Measurements from ENCODE around the gene SCFD2. TPM values are rescaled to one million over a fixed set of nuclear protein-coding genes. Genes with fewer than 3 reads are reported as not detected.

SCFD2 gene
- total and polyA plus RNA-seq, 2 of the 8 experiments (the other 6 are each of a cell fraction or from before 2014, with no cell fraction given) = 6.2 to 10.2 TPM

DNA sequence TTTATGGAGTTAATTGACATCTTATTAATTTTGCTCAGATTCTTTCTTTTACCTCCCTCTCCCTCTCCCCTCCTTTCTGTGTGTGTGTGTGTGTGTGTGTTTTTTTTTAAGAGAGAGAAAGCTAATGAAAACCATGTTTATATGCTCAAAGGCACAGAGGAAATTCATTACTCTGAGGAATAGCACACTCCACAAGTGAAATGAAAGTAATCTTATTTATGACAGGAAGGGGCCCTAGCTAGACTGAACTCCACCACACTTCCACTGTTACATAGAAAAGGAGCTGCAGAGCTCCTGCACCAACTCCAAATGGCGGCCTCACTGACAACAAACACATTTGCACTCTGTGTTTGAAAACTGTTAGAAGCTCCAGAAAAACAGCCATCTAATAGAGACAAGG lies 353.1 kb downstream of the SCFD2 start (continued):
- TF ChIP-seq, protein P1, sequence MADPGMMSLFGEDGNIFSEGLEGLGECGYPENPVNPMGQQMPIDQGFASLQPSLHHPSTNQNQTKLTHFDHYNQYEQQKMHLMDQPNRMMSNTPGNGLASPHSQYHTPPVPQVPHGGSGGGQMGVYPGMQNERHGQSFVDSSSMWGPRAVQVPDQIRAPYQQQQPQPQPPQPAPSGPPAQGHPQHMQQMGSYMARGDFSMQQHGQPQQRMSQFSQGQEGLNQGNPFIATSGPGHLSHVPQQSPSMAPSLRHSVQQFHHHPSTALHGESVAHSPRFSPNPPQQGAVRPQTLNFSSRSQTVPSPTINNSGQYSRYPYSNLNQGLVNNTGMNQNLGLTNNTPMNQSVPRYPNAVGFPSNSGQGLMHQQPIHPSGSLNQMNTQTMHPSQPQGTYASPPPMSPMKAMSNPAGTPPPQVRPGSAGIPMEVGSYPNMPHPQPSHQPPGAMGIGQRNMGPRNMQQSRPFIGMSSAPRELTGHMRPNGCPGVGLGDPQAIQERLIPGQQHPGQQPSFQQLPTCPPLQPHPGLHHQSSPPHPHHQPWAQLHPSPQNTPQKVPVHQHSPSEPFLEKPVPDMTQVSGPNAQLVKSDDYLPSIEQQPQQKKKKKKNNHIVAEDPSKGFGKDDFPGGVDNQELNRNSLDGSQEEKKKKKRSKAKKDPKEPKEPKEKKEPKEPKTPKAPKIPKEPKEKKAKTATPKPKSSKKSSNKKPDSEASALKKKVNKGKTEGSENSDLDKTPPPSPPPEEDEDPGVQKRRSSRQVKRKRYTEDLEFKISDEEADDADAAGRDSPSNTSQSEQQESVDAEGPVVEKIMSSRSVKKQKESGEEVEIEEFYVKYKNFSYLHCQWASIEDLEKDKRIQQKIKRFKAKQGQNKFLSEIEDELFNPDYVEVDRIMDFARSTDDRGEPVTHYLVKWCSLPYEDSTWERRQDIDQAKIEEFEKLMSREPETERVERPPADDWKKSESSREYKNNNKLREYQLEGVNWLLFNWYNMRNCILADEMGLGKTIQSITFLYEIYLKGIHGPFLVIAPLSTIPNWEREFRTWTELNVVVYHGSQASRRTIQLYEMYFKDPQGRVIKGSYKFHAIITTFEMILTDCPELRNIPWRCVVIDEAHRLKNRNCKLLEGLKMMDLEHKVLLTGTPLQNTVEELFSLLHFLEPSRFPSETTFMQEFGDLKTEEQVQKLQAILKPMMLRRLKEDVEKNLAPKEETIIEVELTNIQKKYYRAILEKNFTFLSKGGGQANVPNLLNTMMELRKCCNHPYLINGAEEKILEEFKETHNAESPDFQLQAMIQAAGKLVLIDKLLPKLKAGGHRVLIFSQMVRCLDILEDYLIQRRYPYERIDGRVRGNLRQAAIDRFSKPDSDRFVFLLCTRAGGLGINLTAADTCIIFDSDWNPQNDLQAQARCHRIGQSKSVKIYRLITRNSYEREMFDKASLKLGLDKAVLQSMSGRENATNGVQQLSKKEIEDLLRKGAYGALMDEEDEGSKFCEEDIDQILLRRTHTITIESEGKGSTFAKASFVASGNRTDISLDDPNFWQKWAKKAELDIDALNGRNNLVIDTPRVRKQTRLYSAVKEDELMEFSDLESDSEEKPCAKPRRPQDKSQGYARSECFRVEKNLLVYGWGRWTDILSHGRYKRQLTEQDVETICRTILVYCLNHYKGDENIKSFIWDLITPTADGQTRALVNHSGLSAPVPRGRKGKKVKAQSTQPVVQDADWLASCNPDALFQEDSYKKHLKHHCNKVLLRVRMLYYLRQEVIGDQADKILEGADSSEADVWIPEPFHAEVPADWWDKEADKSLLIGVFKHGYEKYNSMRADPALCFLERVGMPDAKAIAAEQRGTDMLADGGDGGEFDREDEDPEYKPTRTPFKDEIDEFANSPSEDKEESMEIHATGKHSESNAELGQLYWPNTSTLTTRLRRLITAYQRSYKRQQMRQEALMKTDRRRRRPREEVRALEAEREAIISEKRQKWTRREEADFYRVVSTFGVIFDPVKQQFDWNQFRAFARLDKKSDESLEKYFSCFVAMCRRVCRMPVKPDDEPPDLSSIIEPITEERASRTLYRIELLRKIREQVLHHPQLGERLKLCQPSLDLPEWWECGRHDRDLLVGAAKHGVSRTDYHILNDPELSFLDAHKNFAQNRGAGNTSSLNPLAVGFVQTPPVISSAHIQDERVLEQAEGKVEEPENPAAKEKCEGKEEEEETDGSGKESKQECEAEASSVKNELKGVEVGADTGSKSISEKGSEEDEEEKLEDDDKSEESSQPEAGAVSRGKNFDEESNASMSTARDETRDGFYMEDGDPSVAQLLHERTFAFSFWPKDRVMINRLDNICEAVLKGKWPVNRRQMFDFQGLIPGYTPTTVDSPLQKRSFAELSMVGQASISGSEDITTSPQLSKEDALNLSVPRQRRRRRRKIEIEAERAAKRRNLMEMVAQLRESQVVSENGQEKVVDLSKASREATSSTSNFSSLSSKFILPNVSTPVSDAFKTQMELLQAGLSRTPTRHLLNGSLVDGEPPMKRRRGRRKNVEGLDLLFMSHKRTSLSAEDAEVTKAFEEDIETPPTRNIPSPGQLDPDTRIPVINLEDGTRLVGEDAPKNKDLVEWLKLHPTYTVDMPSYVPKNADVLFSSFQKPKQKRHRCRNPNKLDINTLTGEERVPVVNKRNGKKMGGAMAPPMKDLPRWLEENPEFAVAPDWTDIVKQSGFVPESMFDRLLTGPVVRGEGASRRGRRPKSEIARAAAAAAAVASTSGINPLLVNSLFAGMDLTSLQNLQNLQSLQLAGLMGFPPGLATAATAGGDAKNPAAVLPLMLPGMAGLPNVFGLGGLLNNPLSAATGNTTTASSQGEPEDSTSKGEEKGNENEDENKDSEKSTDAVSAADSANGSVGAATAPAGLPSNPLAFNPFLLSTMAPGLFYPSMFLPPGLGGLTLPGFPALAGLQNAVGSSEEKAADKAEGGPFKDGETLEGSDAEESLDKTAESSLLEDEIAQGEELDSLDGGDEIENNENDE (IDR thresholded peaks at IDR 0.05; ENCODE audit: insufficient replicate concordance, low read length) = no peak
- TF ChIP-seq RFX5 (IDR thresholded peaks at IDR 0.05; ENCODE audit: borderline replicate concordance, low read depth, low read length) (no peak), NRF1 (IDR thresholded peaks at IDR 0.05; ENCODE audit: low read depth, low read length) (no peak), EP300 (IDR thresholded peaks at IDR 0.05; ENCODE audit: borderline replicate concordance in 1 of 2, low read depth in 2 of 2, low read length in 2 of 2) (no peak), TCF12 (IDR thresholded peaks at IDR 0.05; ENCODE audit: low read depth, low read length) (no peak)
- TF ChIP-seq, protein P2, sequence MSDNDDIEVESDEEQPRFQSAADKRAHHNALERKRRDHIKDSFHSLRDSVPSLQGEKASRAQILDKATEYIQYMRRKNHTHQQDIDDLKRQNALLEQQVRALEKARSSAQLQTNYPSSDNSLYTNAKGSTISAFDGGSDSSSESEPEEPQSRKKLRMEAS (IDR thresholded peaks at IDR 0.05) = no peak

All from H1 (cell line).